C4-2B (cell line): ENCODE data around the gene UCP3.

ENCODE experiments used
- CTCF ChIP-seq: fragments of 450-650 bp; conservative IDR thresholded peaks from 2 replicates; pipeline ENCODE4 v1.5.1; 2017; ENCODE audit warnings: mild to moderate bottlenecking
- ZFX ChIP-seq: fragments of 450-650 bp; IDR thresholded peaks from 2 replicates; pipeline ENCODE4 v1.6.1; 2017

GRCh38 chr11:73975479-73975757, 33.5 kb downstream of the UCP3 start:
- TF ChIP-seq CTCF = no peak
- TF ChIP-seq ZFX = no peak
